Activated CD4-positive, alpha-beta T cell treated with anti-CD3 and anti-CD28 coated beads, Interleukin-2, amount 50 U/mL, for 16 hours (primary cell): ENCODE measurements around the gene KIAA0408.
A peak's percentile ranks its signal among the peaks of the same experiment; 100 is the strongest.

Experiments
- DNase-seq: peaks from one replicate; pipeline ENCODE4 v3.0.0-alpha.2; 2020

Gene KIAA0408

GRCh38 chr6:127459231-127459641, at the start of gene KIAA0408:
Gene KIAA0408, minus strand, starts transcription at chr6:127459389. Its CDS starts 5,408 bp downstream, at chr6:127453981.
- DNase-seq: no peak

GRCh38 chr6:127506894-127507293, 47.7 kb upstream of the KIAA0408 start:
- DNase-seq: no peak

GRCh38 chr6:127503022-127503421, 43.8 kb upstream of the KIAA0408 start:
- no peak for DNase-seq

- no peak for DNase-seq
These were observed 38.2 kb upstream of the KIAA0408 start for GRCh38 chr6:127497410-127497809.

- DNase-seq: no peak
These were observed 37.3 kb upstream of the KIAA0408 start for GRCh38 chr6:127496471-127496870.

GRCh38 chr6:127494240-127494767, 35.1 kb upstream of the KIAA0408 start:
- DNase-seq: no peak

- DNase-seq: no peak
These were observed 30.1 kb upstream of the KIAA0408 start for GRCh38 chr6:127489248-127489647.

- DNase-seq: no peak
These were observed 27.7 kb upstream of the KIAA0408 start for GRCh38 chr6:127486934-127487333.

- peak; percentile 84 for DNase-seq
These were observed 25.1 kb upstream of the KIAA0408 start for GRCh38 chr6:127484212-127484863.

- no peak for DNase-seq
These were observed 24.3 kb upstream of the KIAA0408 start for GRCh38 chr6:127483399-127484055.

GRCh38 chr6:127482325-127482724, 23.1 kb upstream of the KIAA0408 start:
- DNase-seq: no peak

- no peak for DNase-seq
These were observed 22.4 kb upstream of the KIAA0408 start for GRCh38 chr6:127481628-127482027.

GRCh38 chr6:127481111-127481510, 21.9 kb upstream of the KIAA0408 start:
- no peak for DNase-seq

- DNase-seq: no peak
These were observed 18.5 kb upstream of the KIAA0408 start for GRCh38 chr6:127477658-127478057.

GRCh38 chr6:127475823-127476176, 16.6 kb upstream of the KIAA0408 start:
- no peak for DNase-seq

- no peak for DNase-seq
These were observed 16.1 kb upstream of the KIAA0408 start for GRCh38 chr6:127475135-127475822.

GRCh38 chr6:127471379-127472255, 12.4 kb upstream of the KIAA0408 start:
- DNase-seq: no peak

GRCh38 chr6:127468936-127469335, 9.7 kb upstream of the KIAA0408 start:
- no peak for DNase-seq

- DNase-seq: no peak
These were observed 7.2 kb upstream of the KIAA0408 start for GRCh38 chr6:127466416-127466815.

- peak; percentile 62 for DNase-seq
These were observed 5.8 kb upstream of the KIAA0408 start for GRCh38 chr6:127464881-127465459.

- no peak for DNase-seq
These were observed 5.1 kb upstream of the KIAA0408 start for GRCh38 chr6:127464161-127464880.

- DNase-seq: no peak
These were observed 3.9 kb upstream of the KIAA0408 start for GRCh38 chr6:127463056-127463455.
